B cell (primary cell): Measurements from ENCODE around the gene GPR18. TPM values are rescaled to one million over a fixed set of nuclear protein-coding genes. Genes with fewer than 3 reads are reported as not detected.

Experiments used
- ATAC-seq: fragments of 200-7000 bp; cut with Tn5 transposase; one replicate; pipeline ENCODE4 v1.10.0; 2021; ENCODE audit warnings: low read depth, mild to moderate bottlenecking, moderate number of reproducible peaks, moderate library complexity
- CTCF ChIA-PET: fragments of 350-600 bp; sonication (Branson Sonifier 250); formaldehyde crosslinking; loops from one replicate; lab custom pipeline; 2021; ENCODE audit warnings: antibody characterized with exemption, inconsistent platforms; lab: Charles Lee
- POLR2A ChIA-PET: fragments of 350-600 bp; sonication (Branson Sonifier 250); formaldehyde crosslinking; loops from one replicate; lab custom pipeline; 2021; ENCODE audit warnings: antibody characterized with exemption; lab: Charles Lee
- DNase-seq: peaks from one replicate; pipeline ENCODE4 v3.0.0; 2013
- H2AFZ ChIP-seq: 2 replicates; pipeline ENCODE4 v1.6.1; 2012; ENCODE audit warnings: mild to moderate bottlenecking, low read depth, low read length; ENCODE audit not compliant: insufficient read depth, poor library complexity, severe bottlenecking
- H3K27ac ChIP-seq, 2 donors: 1 replicate in 1 of 2; 2 replicates in 1 of 2; pipeline ENCODE4 v1.5.1; 2012 to 2013; ENCODE audit warnings: low read length in 2 of 2, mild to moderate bottlenecking in 2 of 2, moderate library complexity in 1 of 2
- H3K27me3 ChIP-seq, 4 experiments: fragments of 200-600 bp in 1 of 4; sonication (generic) in 1 of 4; replicated peaks in 1 of 4; 1 replicate in 2 of 4; 2 replicates in 2 of 4; pipeline versions ENCODE4 v1.6.1 to v1.7.0; 2013 to 2016; ENCODE audit warnings: low read length in 3 of 4, mild to moderate bottlenecking in 2 of 4, mixed read lengths in 1 of 4, moderate library complexity in 1 of 4; ENCODE audit not compliant: insufficient read depth in 4 of 4, control insufficient read depth in 3 of 4; ENCODE audit errors: control extremely low read depth in 1 of 4
- H3K36me3 ChIP-seq, 2 experiments: replicated peaks in 1 of 2; 1 replicate in 1 of 2; 2 replicates in 1 of 2; pipeline versions ENCODE4 v1.6.1 to v1.7.1; 2013; ENCODE audit warnings: low read length in 1 of 2; ENCODE audit not compliant: insufficient read depth in 2 of 2, control insufficient read depth in 1 of 2; ENCODE audit errors: control extremely low read depth in 1 of 2, extremely low read depth in 1 of 2
- H3K4me1 ChIP-seq, 2 donors: fragments of 200-600 bp in 1 of 2; sonication (generic) in 1 of 2; 1 replicate in 1 of 2; 2 replicates in 1 of 2; pipeline versions ENCODE4 v1.5.1 to v1.6.1; 2013 to 2017; ENCODE audit warnings: low read length in 2 of 2; ENCODE audit not compliant: control insufficient read depth in 2 of 2, insufficient read depth in 2 of 2
- H3K4me2 ChIP-seq: replicated peaks from 2 replicates; pipeline ENCODE3; 2012; ENCODE audit warnings: mild to moderate bottlenecking, low read depth, low read length; ENCODE audit not compliant: poor library complexity, severe bottlenecking
- H3K4me3 ChIP-seq, 5 experiments: fragments of 200-600 bp in 1 of 5; sonication (generic) in 1 of 5; 1 replicate in 3 of 5; 2 replicates in 2 of 5; pipeline versions ENCODE4 v1.5.1 to v1.7.0; 2011 to 2016; ENCODE audit warnings: low read length in 4 of 5, mild to moderate bottlenecking in 4 of 5, low read depth in 2 of 5, control low read depth in 1 of 5, moderate library complexity in 1 of 5; ENCODE audit not compliant: insufficient read depth in 1 of 5; ENCODE audit errors: control extremely low read depth in 1 of 5, extremely low read depth in 1 of 5
- H3K79me2 ChIP-seq: fragments of 200-600 bp; sonication (generic); one replicate; pipeline ENCODE4 v1.6.0; 2016; ENCODE audit warnings: low read length; ENCODE audit not compliant: control insufficient read depth, insufficient read depth
- H3K9ac ChIP-seq: fragments of 200-600 bp; sonication (generic); 2 replicates; pipeline ENCODE4 v1.6.1; 2017; ENCODE audit warnings: mild to moderate bottlenecking, low read length, moderate library complexity
- H3K9me3 ChIP-seq, 3 donors: one replicate each; pipeline versions ENCODE4 v1.6.1 to v1.7.1; 2013; ENCODE audit warnings: low read length in 2 of 3; ENCODE audit not compliant: control insufficient read depth in 2 of 3, insufficient read depth in 1 of 3; ENCODE audit errors: control extremely low read depth in 1 of 3
- H4K20me1 ChIP-seq: 2 replicates; pipeline ENCODE4 v1.6.0; 2012; ENCODE audit warnings: mild to moderate bottlenecking, low read length; ENCODE audit not compliant: insufficient read depth, control insufficient read depth, poor library complexity, severe bottlenecking
- H3K27ac Mint-ChIP-seq: one replicate; pipeline ENCODE4 v1.8.0; 2021; ENCODE audit warnings: mixed read lengths
- H3K27me3 Mint-ChIP-seq: one replicate; pipeline ENCODE4 v1.8.0; 2021; ENCODE audit warnings: mixed read lengths
- H3K4me1 Mint-ChIP-seq: one replicate; pipeline ENCODE4 v1.8.0; 2021; ENCODE audit warnings: mixed read lengths
- H3K4me3 Mint-ChIP-seq: one replicate; pipeline ENCODE4 v1.8.0; 2021; ENCODE audit warnings: mixed read lengths
- H3K9me3 Mint-ChIP-seq: one replicate; pipeline ENCODE4 v1.8.0; 2022; ENCODE audit warnings: mixed read lengths; ENCODE audit not compliant: insufficient read depth
- EZH2 ChIP-seq: IDR thresholded peaks from 2 replicates; pipeline ENCODE4 v1.6.1; 2012; ENCODE audit warnings: borderline replicate concordance, low read depth, mild to moderate bottlenecking, moderate library complexity, low read length; ENCODE audit not compliant: insufficient read depth, poor library complexity, severe bottlenecking
- WGBS: methylation state at CpG from one replicate; pipeline ENCODE4 v1.1.5; 2013; ENCODE audit warnings: missing lambda C conversion rate; ENCODE audit not compliant: insufficient coverage; 5-methylcytosine and 5-hydroxymethylcytosine counted together
- intact Hi-C: fragments of 100-400 bp; cut with micrococcal nuclease; formaldehyde crosslinking; loops from one replicate; pipeline ENCODE4 v1.10.0; 2022
- polyA plus RNA-seq: library from polyadenylated mRNA; depleted of rRNA; stranded (reverse); fragments of >200 nt; gene quantifications from 2 replicates; pipeline ENCODE4 v1.2.3, GENCODE V29; 2012
- total RNA-seq, 2 donors: library from RNA; stranded (reverse); fragments of 120-200 nt in 1 of 2; gene quantifications; 1 replicate in 1 of 2; 2 replicates in 1 of 2; pipeline versions ENCODE4 v1.2.3 to v1.2.4, GENCODE V29; 2013 to 2022
- TF ChIP-seq, protein P1 (sequence below): fragments of 200-600 bp; IDR thresholded peaks from one replicate; pipeline ENCODE4 v1.8.0; 2022; ENCODE audit warnings: antibody characterized with exemption, mild to moderate bottlenecking

Gene GPR18
- total and polyA plus RNA-seq, 2 donors (not counting 1 experiment from before 2014, with no cell fraction given): 19.1 to 54.8 TPM

DNA sequence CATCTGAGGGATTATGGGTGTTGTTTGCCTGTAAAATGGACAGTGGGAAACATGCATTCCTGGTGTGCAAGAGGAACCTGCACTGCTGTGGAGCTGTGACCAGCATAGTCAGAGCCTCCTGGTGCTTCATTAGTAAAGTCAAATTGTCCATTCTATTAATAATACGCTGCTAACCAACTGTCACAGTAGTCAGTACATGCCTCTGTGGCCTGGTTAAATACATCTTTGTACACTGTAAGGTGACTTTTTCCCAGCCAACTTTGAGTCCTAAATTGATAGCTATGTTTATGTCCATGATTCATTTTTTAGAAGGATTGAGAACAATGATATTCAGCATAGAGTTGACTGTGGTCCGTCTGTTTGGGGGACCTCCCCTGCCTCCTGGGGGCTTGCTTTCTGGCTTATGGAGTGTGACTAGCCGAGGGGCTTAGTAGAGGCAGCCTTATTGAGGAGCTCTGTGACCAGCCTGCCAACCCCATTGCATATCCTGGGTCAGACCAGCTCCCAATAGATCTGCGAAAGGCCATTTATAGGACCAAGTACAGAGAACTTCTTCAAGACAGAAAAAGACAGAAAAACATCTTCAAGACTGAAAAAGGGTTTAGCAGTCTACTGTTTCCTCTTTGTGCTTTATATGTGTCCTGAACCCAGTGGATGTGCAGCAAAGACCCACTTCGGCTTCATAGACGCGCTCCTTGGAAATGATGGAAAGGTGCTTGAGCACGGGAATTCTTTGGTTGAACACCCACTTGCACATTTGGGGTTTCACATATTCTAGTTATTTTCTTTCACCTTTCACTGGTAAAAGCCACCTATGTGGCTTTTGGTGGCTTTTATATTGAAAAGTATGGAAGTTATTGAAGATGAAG, 44.7 kb upstream of the GPR18 start:
- Histone ChIP-seq H3K9me3 (no peaks in the 10 kb centered on the region), H3K27ac (peak overlapping the region; percentile 78 to 87), H3K9ac (peak overlapping the region; percentile 80), H3K4me1 (peaks cover 75 to 76% of the 10 kb centered on the region in 2 donors), H3K4me2 (peak overlapping the region; percentile 68), H3K36me3 (peaks cover 0 to 42% of the 10 kb centered on the region in 2 experiments), H4K20me1 (no peaks in the 10 kb centered on the region), H3K79me2 (peaks cover 99% of the 10 kb centered on the region), H3K4me3 (peak overlapping the region in 3 of 5 experiments; percentile 9 to 95 (median 28)), H3K27me3 (no peaks in the 10 kb centered on the region), H2AFZ (no peak overlapping the region)
- H3K4me3 Mint-ChIP-seq: peak overlapping the region; percentile 94
- DNase-seq: no peak
- no peak for ATAC-seq
- 66% methylated on average over 3 of the region's 8 CpGs for WGBS
- peaks cover 69% of the 10 kb centered on the region for H3K4me1 Mint-ChIP-seq
- H3K27me3 Mint-ChIP-seq: no peaks in the 10 kb centered on the region
- intact Hi-C loops: loop anchor here (10.0 kb wide), 1 partner anchor 132 kb away; no protein-coding TSS in a partner anchor
- no peaks in the 10 kb centered on the region for H3K9me3 Mint-ChIP-seq
- TF ChIP-seq EZH2: no peak
- TF ChIP-seq, protein P1, sequence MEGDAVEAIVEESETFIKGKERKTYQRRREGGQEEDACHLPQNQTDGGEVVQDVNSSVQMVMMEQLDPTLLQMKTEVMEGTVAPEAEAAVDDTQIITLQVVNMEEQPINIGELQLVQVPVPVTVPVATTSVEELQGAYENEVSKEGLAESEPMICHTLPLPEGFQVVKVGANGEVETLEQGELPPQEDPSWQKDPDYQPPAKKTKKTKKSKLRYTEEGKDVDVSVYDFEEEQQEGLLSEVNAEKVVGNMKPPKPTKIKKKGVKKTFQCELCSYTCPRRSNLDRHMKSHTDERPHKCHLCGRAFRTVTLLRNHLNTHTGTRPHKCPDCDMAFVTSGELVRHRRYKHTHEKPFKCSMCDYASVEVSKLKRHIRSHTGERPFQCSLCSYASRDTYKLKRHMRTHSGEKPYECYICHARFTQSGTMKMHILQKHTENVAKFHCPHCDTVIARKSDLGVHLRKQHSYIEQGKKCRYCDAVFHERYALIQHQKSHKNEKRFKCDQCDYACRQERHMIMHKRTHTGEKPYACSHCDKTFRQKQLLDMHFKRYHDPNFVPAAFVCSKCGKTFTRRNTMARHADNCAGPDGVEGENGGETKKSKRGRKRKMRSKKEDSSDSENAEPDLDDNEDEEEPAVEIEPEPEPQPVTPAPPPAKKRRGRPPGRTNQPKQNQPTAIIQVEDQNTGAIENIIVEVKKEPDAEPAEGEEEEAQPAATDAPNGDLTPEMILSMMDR: no peak
- CTCF ChIA-PET: interaction anchor here (0.8 to 13.9 kb wide), 19 partner anchors 10 to 243 kb away, joined by 3 to 206 read pairs (median 5); no protein-coding TSS in a partner anchor
- peak overlapping the region; percentile 79 for H3K27ac Mint-ChIP-seq
- POLR2A ChIA-PET: interaction anchor here (0.7 to 1.5 kb wide), 8 partner anchors 19 to 134 kb away, joined by 3 to 13 read pairs (median 4); no protein-coding TSS in a partner anchor
